ENCODE results near the gene TBC1D8.
"Not testable (repeated sequence)": the region's sequence is repeated elsewhere in the genome, so short reads cannot be mapped to it uniquely, and the experiment has no call there.

TBC1D8 gene

GRCh38 chr2:101151146-101151858, at the start of gene TBC1D8:
TSS of gene TBC1D8 (minus strand) at chr2:101151382. CDS start at chr2:101151253, 129 bp downstream.
- DNase-seq (ENCODE audit: low spot score), result peak; percentile 67

- DNase-seq (ENCODE audit: low spot score), result no peak
Observed at GRCh38 chr2:101200676-101201075, 49.5 kb upstream of the TBC1D8 start.

DNA sequence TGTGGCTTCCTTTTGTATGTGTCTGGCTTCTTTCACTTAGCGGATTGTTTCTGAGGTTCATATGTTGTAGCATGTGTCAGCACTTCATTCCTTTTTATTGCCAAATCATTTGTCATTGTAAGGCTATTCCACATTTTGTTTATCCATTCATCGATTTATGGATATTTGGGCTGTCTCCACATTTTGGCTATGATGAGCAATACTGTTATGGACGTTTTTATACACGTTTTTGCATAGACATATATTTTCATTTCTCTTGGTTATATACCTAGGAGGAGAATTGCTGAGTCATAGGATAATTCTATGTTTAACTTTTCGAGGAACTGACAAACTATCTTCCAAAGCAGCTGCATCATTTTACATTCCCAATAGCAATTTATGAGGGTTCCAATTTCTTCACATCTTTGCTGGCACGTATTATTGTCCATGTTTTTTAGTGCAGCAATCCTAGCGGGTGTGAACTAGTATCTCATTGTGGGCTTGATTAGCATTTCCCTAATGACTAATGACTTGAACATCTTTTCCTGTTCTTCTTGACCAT, 48.1 kb upstream of the TBC1D8 start:
- DNase-seq (ENCODE audit: low spot score), result no peak

GRCh38 chr2:101197814-101198213, 46.6 kb upstream of the TBC1D8 start:
- no peak for DNase-seq (ENCODE audit: low spot score)

GRCh38 chr2:101197215-101197745, 46.1 kb upstream of the TBC1D8 start:
- no peak for DNase-seq (ENCODE audit: low spot score)

DNA sequence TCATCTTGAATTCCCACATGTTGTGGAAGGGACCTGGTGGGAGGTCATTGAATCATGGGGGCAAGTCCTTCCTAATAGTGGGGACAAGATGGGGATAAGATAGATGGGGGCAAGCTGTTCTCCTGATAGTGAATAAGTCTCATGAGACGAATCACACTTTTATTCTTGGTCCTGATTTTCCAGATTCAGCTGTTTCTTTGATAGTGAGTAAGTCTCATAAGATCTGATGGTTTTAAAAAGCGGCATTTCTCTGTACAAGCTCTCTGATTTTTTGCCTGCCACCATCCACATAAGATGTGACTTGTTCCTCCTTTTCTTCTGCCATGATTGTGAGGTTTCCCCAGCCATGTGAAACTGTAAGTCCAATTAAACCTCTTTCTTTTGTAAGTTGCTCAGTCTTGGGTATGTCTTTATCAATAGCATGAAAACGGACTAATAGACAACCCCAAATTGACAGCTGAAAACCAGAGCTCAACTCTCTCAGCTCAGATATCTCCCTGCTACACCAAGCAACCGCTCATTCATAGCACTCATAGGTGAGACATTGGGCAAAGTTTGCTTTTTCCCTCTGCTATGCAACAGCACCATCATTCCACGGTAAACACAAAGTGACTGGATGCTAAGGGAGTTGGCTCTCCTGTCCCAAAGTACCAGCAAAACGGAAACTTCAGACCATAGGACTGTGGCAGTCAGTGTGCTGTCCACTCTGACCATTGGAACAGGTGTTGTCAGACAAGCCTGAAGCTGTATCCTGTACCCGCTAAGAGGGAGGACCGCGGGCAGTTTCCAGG, 44.9 kb upstream of the TBC1D8 start:
- no peak for DNase-seq (ENCODE audit: low spot score)

GRCh38 chr2:101193033-101193626, 41.9 kb upstream of the TBC1D8 start:
- no peak for DNase-seq (ENCODE audit: low spot score)

- DNase-seq (ENCODE audit: low spot score), result no peak
Observed at GRCh38 chr2:101190747-101191516, 39.8 kb upstream of the TBC1D8 start.

DNA sequence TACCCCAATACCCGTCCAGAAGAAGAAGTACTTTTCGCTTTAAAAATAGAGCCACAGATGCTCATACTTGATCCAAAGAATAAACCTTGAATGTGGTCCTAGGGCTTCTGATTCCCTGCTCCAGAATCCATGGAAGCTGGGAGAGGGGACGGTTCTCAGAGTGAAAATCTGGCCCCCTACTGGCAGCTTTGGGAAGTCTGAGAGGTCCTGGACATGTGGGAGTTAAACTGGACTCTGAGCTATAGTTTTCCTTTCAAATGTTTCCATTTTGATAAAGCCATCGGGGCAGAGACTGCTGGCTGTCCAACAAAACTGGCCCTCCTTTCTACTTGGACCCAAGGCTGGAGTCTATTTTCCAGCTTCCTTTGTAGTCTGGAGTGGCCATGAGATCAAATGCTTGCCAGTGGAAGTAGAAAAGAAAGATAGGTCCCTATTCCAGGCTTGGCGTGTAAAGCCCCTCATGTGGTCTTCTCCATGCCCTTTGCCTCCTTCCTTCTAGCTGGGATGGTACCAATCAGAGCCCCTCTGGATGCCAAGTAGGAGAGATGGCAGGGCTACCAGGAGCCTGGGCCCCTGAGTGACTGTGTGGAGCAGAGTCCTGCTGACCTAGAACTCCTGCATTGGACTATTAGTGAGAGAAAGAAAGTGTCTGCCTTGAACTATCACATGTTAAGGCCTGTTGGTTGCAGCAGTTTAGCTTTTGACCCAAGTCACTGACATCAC, 37.7 kb upstream of the TBC1D8 start:
- DNase-seq (ENCODE audit: low spot score), result no peak

GRCh38 chr2:101187131-101187530, 35.9 kb upstream of the TBC1D8 start:
- DNase-seq (ENCODE audit: low spot score), result no peak

- no peak for DNase-seq (ENCODE audit: low spot score)
Observed at GRCh38 chr2:101185656-101186055, 34.5 kb upstream of the TBC1D8 start.

DNA sequence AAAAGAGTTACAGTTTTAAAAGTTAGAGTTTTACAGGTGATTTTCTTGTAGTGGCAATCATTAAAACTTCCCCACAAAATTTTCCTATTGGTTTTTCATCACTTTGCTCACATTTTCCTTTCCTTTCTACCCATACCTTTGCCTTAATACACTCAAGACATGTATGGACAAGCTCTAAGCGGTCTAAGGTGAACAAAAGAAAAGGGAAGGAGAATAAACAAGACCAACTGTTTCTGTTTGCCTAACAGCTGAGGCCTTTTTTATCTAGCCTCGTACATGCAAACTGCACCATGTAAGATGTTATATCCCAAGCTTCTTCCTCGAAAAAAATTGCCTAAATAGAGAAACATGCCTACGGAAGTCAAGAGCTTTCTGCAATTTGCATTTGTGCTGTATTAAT, 33.9 kb upstream of the TBC1D8 start:
- no peak for DNase-seq (ENCODE audit: low spot score)

DNA sequence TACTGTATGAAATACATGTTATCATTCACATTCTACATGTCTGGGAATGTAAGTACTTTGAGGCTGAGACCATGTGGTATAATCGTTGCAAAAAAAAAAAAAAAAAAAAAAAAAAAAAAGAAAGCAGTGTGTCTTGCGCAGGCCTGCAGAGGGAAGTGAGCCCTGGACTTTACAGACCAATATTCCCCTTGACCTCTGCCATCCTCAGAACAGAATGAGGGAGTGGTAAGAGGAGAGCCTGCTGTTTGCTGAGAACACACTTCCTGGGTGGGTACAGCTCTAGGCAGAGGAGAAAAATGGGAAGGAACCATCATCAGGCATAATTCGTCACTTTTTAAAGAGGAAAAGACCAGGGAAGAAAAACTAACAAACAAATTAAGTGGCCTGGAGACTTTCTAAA, 28.8 kb upstream of the TBC1D8 start:
- DNase-seq (ENCODE audit: low spot score), result no peak

DNA sequence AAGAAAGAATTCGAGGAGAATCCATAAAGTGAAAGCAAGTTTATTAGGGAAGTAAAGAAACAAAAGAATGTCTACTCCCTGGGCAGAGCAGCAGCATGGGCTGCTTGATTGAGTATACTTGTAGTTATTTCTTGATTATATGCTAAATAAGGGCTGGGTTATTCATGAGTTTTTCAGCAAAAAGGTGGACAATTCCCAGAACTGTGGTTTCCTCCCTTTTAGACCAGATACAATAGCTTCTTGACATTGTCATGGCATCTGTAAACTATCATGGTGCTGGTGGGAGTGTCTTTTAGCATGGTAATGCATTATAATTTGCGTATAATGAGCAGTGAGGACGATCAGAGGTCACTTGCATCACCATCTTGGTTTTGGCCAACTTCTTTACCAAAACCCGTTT, 25.6 kb upstream of the TBC1D8 start:
- DNase-seq (ENCODE audit: low spot score), result no peak

DNA sequence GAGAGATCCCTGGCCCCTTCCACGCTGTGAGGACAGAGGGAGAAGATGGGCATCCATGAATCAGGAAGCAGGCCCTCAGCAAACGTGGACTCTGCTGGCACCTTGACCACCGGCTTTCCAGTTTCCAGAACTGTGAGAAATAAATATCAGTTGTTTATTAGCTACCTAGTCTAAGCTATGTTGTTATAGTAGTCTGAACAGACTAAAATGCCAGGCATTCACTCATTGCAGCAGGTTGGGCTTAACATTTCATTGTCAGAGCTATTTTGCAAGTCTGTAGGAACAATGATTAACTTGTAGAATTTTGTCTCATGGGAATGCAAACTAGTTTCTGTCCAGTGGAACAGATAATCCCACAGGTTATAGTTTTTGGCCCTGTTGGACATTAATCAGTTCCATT, 24.8 kb upstream of the TBC1D8 start:
- DNase-seq (ENCODE audit: low spot score), result no peak

- DNase-seq (ENCODE audit: low spot score), result no peak
Observed at GRCh38 chr2:101173707-101174295, 22.6 kb upstream of the TBC1D8 start.

GRCh38 chr2:101169822-101170221, 18.6 kb upstream of the TBC1D8 start:
- not testable (repeated sequence) for DNase-seq (ENCODE audit: low spot score)

GRCh38 chr2:101168706-101169105, 17.5 kb upstream of the TBC1D8 start:
- DNase-seq (ENCODE audit: low spot score), result no peak

DNA sequence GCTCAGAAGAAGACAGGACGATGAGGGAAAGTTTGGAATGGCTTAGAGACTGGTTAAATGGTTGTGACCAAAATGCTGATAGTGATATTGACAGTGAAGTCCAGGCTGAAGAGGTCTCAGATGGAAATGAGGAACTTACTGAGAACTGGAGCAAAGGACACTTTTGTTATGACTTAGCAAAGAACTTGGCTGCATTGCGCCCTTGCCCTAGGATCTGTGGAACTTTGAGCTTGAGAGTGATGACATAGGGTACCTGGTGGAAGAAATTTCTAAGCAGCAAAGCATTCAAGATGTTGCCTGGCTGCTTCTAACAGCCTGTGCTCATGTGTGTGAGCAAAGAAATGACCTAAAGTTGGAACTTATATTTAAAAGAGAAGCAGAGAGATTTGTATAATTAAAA, 16.4 kb upstream of the TBC1D8 start:
- not testable (repeated sequence) for DNase-seq (ENCODE audit: low spot score)

GRCh38 chr2:101164021-101164420, 12.8 kb upstream of the TBC1D8 start:
- DNase-seq (ENCODE audit: low spot score), result no peak

Measured in CD4-positive, alpha-beta T cell treated with Interleukin-6 at 100 ng/mL for 8 hours (primary cell).